RPMI8226 (cell line): ENCODE results near the gene STT3A.

Experiments
- DNase-seq: peaks from one replicate; pipeline ENCODE4 v3.0.0-alpha.2; 2015

Gene STT3A

DNA sequence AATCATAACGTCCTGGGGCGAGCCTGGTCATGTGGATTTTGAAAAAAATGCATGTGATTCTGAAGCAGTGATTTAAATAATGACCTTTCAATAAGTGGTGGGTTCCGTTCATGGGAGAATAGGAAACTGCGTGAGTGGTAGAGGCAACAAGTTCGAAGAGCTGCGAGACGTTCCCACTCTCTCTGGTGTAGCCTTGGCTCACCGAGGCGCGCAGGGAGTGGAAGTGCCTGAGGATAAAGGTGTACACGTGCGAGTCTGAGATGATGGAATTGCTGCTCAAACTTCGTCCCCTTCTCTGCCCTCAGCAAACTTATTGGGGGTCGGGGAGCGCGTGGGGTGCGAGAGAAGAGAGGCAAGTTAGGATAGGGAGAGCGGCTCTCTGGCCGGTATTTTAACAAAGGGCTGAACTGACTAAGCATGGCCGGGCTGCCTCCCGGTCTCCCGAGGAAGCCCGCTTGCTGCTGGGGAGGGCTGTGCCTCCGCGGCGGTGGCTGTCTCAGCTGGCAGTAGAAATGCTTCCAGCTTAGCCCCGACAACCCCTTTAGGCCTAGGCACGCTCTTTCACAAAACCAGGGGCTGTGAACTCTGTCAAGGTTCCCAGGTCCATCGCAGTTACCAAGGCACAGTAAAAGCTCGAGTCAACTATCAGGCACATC is 875 bp upstream of the STT3A start:
- peak; percentile 15 for DNase-seq

DNA sequence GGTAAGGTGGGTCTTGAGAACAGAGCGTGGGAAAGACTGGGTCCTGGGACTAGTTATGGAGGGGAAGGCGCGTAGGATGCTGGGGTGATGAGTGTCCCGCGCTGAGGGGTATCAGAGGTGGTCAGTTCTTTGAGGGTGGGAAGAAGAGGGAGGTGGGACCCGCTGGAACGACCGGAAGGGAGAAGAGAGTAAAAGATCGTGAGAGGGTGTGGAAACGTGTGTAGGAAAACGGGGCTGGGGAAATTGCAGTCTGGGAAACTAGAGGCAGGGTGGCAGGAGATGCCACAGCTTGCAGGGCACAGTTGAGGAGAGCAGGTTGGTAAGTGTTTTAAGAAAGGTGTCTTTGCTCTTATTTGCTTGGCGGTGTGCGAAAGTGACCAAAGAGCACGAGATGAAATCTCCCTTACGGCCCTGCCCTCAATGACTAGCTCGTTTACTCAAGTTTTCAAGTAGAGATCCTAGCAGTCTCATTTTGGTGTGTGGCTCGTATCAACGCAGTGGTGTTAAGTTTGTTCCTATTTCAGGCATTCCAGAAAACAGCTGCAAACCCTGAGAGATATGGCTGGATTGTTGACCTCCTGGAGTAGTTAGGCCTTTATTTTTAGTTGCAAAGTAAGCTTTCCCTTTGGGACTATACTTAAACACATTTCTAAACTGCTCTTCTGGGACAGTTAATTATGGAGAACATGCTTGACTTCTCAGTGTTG is 615 bp downstream of the STT3A start:
- DNase-seq = peak; percentile 16

DNA sequence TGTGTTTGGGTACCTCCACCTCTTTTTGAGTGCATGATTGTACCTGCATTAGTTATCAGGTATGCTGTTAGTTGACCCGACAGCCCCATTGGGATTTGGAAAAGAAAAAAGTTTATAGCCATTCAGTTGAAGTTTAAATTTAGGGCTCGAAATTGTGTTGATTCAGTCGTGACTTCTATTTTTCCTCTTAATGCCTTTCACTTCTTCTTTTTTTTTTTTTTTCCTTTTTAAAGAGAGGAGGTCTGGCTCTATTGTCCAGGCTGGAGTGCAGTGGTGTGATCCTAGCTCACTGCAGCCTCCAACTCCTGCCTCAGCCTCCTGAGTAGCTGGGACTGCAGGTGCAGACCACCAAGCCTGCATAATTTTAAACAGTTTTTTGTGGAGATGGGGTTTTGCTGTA is 2.3 kb downstream of the STT3A start:
- DNase-seq = no peak

DNA sequence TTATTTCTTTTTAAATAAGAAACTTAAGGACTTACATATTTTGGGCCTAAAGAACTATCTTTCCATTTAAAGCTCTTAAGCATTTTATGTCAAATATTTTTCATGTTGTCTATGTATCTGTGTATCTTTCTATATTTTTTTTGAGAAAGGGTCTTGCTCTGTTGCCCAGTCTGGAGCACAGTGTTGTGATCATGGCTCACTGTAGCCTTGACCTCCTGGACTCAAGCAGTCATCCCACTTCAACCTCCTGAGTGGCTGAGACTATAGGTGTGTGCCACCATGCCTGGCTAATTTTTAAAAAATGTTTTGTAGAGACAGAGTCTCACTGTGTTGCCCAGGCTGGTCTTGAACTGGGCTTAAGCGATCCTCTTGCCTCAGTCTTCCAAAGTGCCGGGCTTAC is 8.0 kb downstream of the STT3A start:
- no peak for DNase-seq

DNA sequence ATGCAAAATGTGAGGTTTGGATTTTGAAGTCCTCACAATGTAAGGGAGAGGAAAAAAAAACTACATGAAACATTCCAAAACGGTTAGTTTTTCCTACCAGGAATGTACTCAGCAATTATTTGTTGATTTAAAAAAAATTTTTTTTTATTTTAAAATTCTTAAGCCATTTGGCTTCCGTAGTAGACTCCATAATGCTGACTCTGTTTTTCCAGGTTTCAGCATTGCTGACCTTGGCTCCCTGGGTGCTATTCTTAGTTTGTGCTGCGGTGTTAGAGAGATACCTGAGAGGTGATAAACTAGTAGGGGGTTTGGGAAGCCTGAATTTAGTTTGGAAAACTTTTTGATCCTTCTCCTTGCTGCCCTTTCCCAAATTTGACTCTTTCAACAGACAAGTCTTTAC is 10.6 kb downstream of the STT3A start:
- DNase-seq = peak; percentile 24

DNA sequence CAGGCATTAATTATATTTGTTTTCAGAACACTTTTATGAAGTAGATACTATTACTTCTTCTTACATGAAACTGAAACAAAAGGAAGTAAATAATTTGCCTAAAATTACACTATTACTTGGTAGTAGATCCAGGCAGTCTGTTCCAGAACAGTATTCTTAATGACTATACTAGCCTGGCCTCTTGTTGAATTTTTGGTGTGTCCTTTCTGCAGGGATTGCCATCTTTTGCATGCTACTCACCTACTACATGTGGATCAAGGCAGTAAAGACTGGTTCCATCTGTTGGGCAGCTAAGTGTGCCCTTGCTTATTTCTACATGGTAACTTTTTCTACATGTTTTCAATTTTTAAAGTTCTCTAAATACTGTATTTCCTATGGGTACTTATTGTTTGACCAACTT is 12.8 kb downstream of the STT3A start:
- no peak for DNase-seq

DNA sequence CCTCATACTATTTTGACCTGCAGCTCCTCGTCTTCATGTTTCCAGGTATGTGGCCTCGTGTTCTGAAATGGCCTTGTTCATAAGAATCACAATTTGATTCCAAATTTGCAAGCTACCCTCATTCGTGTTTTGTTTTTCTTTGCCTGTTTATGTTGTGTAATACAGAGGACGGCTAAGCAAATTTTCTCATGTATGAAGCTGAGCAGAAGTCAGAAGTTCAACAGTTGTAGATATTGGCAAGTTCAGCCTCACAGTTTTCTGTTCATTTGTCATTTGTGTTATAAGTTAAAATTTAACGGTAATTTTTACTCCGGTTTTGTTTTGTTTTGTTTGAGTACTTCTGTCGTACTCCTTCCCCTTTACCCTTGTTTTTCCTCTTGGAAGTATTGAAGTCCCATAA is 16.9 kb downstream of the STT3A start:
- DNase-seq = no peak

DNA sequence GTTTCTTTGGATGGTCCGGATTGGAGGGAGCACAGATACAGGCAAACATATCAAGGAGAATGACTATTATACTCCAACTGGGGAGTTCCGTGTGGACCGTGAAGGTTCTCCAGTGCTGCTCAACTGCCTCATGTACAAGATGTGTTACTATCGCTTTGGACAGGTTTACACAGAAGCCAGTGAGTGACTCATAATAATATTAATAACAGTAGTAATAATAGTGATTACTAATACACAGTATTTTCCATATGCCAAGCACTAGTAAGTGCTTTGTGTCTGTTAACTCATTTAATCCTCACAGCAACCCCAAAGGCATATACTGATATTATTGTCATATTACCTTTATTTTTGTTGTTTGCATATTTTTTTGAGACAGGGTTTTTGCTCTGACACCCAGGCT is 25.7 kb downstream of the STT3A start:
- DNase-seq = no peak

DNA sequence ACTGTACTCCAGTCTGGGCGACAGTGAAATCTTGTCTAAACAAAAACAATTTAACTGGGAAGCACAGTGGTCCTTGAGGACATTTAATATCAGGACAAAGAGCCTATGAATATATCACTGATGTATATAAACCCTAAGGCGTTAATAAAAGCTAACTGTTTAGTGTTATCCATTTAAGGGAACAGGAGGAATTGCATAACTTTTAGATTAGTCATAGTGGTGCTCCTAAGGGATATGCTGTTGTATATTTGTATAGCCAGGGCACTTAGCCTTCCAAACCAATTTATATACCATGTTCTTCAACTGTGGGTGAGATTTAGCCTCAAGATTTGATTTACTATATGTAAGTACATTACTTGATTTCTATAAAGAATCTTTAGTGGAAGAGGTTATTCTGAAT is 29.3 kb downstream of the STT3A start:
- DNase-seq = no peak

DNA sequence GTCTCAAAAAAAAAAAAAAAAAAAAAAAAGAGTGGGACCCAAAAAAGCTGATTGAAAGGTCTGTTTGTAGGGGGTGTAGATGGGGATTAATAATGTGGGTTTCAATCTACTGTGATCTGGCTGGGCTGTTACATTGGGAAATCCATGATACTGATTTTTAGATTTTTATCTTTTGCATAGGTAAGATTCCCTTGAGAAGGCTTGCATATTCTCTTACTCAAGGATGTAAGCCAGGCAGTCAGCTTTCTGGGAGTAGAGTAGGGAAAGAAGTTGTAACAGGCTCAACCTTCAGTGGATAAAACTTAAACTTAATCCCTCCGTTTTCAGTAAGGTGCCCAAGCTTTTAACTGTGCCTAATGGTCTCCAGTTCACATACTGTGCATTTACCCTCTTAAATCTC is 30.4 kb downstream of the STT3A start:
- no peak for DNase-seq

DNA sequence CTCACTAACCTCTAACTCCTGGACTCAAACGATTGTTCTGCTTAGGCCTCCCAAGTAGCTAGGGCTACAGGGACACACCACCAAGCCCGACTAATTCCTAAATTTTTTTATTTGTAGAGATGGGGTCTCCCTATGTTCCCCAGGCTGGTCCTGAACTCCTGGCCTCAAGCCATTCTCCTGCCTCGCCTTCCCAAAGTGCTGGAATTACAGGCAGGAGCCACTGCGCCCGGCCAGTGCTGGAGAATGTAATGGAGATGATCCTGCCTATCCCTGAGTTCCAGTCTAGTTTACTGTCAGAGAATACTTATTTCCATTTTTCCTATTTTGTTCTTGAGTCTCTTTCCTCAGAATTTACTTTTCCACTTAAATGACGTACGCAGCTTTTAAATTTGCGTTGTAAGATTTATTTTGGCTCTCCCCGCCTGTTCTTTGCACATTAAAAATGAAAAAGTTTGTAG is 32.1 kb downstream of the STT3A start, which contains the start of gene CHEK1:
Gene CHEK1, plus strand, starts transcription at position 408 of the 458 bp plus-strand sequence. CDS start 1,606 bp downstream, outside the sequence.
- DNase-seq = no peak

DNA sequence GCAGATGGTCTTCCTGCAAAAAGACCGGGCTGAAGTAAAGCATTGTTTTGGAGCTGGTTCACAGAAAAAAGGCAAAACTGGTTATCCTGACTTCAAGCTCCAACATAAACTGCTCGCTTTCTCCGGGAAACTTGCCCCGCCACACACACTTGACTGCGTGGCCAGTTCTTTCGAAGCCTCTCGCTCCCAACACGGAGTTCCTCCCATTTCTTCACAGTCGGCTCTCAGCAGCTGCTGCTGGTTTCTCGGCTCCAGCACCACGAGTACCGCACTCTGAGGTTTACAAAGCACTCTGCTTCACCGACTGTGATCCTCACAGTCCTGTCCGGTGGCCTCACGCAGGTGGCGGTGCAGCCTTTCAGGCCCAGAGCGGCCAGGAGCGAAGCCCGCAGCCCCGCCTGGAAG is 32.6 kb downstream of the STT3A start:
- no peak for DNase-seq

DNA sequence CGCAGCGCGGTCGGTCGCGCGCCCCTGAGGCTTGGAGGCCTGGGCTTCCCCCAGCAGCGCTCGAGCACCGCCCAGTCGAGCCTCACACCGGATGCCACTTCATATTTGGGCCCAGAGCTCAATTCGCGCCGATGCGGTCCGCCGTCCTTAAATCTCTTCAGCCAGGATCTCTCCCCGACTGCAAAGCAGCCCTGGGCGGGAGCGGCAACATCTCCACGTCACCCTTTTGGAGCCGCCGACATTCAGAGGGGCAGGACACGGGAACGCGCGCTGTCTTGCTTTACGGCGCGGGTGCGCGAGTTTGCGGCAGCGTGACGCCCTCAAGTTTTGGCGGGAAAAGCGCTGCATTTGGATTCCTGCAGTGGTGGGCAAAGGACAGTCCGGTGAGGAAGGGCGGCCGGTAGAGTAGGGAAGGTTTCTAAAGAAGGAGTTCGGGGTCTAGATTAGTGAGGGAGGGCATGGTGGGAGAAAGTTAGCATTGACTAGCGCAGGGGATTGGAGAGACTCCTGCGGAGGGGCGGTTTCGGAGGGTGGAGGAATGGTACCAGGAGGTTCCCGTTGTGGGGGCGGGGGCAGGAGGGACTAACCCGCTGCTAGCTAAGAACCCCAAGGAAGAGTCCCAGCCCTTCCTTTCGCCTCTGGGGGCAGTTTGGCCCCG is 33.1 kb downstream of the STT3A start:
- DNase-seq = peak; percentile 90

DNA sequence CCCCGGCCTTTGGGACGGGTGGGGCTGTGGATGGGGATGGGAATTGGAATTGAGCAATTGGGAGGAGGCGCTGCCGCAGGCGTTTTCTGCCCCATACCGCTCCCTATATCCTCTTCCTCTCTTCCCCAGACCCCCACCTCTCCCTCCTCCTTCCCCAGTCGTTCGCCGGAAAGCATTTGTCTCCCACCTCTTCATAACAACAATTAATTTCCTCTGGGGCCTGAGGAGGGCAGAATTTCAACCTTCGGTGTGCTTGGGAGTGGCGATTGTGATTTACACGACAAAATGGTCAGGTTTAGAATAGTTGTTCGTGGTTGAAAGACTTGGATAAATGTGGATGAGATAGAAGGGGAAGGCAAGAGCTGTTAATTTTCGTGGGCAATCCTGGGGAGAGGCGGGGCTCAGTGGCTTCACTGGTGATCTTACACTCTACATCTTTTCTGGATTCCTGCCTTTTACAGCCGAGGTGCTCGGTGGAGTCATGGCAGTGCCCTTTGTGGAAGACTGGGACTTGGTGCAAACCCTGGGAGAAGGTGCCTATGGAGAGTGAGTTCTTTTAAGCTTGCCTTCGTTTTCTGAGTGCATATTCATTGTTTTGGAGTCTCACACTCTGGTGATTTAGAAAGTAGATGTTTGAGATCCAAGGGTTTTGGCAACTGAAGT is 33.8 kb downstream of the STT3A start:
- peak; percentile 69 for DNase-seq

DNA sequence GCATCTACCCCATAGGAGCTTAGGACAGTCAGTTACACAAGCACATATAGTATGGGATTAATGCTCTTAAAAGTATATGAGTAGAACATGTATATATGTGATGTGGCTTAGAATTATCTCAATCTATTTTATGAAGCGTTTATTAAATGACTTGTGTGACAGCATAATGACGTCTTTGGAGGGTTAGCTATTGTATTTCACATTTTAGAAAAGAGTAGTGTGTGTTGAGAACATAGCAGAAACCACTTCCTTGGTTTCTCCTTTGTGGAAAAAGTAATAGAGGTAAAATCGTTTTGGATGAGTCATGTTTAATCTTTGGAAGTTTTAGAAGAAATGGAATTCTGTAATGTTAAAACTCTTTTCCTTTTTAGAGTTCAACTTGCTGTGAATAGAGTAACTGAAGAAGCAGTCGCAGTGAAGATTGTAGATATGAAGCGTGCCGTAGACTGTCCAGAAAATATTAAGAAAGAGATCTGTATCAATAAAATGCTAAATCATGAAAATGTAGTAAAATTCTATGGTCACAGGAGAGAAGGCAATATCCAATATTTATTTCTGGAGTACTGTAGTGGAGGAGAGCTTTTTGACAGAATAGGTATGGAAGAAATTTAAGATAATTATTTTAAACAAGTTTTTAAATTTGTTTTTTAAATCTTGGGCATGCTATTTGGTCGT is 34.7 kb downstream of the STT3A start:
- no peak for DNase-seq

DNA sequence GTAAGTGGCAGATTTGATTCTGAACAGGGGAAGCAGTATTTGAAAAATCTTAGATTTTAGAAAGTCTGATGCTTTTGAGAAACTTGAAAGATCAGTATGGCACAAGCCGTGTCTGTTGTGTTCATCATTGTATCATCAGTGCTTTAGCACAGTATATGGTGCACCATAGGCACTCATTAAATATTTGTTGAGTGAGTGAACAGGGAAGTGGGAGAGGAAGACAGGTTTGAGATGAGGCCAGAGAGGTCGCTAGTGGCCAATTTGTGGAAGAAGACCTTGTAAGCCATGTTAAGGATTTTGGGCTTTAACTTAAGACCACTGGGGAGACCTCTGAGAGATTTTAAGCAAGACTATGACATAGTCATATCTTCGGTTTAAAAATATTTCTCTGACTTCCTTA is 45.2 kb downstream of the STT3A start:
- DNase-seq = no peak

DNA sequence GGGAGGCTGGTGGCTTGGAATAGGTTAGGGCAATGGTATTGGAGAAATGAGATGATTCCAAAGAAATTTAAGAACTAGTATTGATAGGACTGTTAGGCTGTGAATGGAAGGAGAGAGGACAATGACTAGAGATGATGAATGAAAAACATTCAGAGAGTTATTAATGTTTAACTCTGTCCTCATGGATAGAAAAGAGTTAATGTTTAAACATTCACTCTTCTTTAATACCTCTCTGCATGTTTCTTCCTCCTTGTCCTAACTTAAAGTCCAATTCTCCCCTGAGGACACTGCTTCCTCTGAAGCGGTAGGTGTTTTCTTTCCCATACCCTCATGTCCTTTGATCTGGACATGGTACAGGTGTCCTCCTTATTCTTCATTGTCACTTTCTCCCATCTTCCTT is 45.7 kb downstream of the STT3A start:
- no peak for DNase-seq

DNA sequence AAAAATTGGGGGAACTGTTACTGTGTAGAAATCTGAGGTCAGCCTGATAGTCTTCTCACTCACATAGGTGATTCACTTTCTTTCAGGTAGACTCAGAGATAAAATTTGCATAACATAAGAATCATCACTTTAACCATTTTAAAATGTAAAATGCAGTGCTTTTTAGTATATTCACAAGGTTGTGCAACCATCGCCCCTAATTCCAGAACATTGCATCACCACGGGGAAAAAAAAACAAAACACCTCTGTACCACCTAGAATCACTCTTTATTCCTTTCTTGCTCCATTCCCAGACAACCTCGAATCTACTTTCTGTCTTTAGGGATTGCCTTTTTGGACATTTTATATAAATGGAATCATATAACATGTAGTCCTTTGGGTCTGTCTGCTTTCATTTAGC is 53.2 kb downstream of the STT3A start:
- DNase-seq = no peak

DNA sequence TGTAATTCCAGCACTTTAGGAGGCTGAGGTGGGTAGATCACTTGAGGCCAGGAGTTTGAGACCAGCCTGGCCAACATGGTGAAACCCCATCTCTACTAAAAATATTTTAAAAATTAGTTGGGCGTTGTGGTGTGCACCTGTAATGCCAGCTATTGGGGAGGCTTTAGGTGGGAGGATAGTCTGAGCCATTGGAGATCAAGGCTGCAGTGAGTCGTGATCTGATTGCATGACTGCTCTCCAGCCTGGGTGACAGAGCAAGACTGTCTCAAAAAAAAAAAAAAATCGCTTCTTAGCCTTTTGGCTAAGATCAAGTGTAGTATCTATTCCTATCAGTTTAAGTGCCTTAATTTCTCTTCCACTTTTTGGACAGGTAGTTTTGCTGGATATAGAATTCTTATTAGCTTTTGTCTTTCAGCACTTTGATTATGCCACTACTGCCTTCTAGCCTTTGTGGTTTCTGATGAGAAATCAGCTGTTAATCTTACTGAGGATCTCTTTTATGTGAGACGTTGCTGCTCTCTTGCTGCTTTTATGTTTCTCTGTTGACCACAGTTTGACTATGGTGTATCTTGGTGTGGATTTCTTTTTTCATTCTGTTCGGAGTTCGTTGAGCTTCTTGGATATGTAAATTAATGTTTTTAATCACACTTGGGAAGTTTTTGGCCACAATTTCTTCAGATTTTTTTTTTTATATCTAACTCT is 57.0 kb downstream of the STT3A start:
- DNase-seq = no peak

DNA sequence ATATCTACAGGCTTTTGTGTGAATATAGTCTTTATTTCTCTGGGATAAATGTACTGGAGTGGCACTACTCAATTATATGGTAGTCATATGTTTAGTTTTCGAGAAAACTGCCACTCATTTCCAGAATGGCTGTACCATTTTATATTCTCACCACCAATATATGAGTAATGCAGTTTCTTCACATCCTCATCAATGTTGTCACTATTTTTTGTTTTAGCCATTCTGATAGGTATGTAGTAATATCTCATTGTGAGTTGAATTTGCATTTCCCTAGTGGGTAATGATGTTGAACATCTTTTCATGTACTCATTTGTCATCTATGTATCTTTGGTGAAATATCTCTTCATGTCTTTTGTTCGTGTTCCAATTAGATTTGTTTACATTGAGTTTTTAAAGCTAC is 70.0 kb downstream of the STT3A start:
- no peak for DNase-seq

DNA sequence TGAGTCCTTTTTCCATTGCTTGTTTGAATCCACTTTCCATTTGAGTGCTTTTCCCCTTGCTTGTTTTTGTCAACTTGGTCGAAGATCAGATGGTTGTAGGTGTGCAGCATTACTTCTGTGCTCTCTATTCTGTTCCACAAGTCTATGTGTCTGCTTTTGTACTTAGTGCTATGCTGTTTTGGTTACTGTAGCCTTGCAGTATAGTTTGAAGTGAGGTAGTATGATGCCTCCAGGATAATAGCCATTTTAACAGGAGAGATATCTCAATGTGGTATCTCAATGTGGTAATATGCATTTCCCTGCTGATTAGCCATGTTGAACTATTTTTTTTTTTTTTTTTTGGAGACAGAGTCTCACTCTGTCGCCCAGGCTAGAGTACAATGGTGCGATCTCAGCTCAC is 71.3 kb downstream of the STT3A start:
- DNase-seq = no peak

DNA sequence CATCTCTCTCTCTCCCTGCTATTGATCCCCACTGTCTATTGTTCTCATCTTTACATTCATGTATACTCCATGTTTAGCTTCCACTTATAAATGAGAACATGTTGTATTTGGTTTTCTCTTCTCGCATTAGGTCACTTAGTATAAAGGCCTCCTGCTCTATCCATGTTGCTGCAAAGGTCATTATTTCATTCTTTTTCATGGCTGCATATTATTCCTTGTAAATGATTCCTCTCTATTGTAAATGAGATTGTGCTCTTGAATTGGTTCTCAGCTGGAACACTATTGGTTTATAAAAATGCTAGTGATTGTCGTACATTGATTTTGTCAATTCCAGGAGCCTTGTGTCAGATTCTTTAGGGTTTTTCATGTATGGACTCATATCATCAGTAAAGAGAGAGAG is 74.5 kb downstream of the STT3A start:
- no peak for DNase-seq
